Activated CD4-positive, alpha-beta T cell treated with anti-CD3 and anti-CD28 coated beads, Interleukin-2, amount 50 U/mL, for 16 hours (primary cell): ENCODE data around the gene USF3.
A peak's percentile ranks its signal among the peaks of the same experiment; 100 is the strongest.

ENCODE experiments used
- DNase-seq: peaks from one replicate; pipeline ENCODE4 v3.0.0-alpha.2; 2020

USF3 gene

GRCh38 chr3:113695786-113696645, at the start of gene USF3:
Gene USF3 (minus strand): TSS chr3:113696642. CDS start chr3:113674878, 21,764 bp downstream.
- peak; percentile 85 for DNase-seq

- DNase-seq, result peak; percentile 96
Measured at GRCh38 chr3:113745756-113746547, 49.5 kb upstream of the USF3 start, which contains the start of gene NAA50. Gene NAA50 (minus strand): TSS chr3:113746249. CDS start chr3:113745949, 300 bp downstream.

DNA sequence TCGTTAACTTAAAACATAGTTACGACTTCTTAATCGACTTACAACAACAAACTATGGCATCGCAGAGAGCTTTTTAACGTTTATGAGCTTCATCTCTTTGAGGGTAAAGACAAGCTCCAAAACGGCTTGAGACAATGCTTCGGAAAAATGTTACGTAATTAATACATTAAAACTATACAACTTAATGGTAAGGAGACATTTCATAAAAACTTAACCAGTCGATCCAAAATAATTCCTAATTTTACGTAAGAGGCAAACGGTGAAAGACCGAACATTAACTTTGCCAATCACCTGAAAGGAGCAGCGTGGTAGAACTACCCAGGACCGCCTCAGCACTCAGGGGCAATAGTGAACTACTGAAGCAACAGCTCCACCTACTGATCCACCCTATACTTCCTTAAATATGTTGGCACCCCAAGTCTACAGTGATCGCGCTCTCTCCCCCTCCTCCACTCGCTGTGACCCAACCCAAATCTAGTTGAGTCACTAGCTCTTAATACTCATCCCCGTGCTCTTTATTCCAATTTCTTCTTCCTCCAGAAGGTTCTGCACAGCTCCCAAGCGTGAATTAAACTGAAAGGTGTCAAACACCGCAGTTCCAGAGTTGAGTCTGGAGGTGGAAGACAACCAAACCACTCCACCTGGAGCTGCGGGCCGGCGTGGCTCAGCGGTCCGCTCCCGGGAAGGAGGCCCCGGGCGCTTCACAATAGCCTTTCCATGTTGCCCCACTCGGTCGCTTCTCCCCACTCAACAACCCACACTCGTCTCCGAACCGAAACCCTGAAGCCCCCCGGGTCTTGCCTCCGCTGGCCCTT, 48.7 kb upstream of the USF3 start:
- peak; percentile 91 for DNase-seq

GRCh38 chr3:113743006-113743630, 46.7 kb upstream of the USF3 start:
- DNase-seq, result no peak

DNA sequence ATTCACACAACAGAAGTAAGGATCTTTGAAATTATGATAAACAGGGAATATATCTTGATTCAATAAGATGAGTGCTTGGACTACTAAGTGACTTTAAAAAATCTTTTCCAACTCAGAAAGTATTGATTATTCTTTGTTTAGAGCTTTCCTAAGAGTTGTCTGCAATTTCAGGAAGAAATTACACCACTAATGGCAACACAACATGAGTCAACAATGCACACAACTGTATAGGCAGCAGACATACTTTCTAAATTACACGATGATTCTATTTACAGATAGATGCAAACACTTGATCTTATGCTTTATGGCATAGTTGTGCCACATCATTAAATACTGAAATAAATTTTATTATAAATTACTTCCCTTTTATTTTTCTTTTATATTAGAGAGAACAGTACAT, 45.2 kb upstream of the USF3 start:
- no peak for DNase-seq

DNA sequence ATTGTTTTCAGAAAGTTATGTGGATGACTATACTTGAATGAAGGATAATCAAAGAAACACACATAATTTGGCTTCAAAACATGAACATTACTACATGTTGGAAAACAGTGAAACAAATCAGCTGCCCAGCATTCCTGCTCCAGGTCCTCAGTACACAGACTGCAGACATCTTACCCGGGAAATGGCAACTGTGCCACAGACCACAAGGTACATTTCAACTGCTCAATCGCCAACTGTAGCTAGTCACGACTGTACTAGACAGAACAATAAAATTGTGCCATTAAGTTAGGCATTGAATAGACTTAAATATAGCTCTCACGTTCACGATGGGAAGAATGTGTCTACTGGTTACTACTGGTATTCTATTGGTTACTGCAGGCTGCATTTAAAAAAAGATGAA, 44.6 kb upstream of the USF3 start:
- no peak for DNase-seq

DNA sequence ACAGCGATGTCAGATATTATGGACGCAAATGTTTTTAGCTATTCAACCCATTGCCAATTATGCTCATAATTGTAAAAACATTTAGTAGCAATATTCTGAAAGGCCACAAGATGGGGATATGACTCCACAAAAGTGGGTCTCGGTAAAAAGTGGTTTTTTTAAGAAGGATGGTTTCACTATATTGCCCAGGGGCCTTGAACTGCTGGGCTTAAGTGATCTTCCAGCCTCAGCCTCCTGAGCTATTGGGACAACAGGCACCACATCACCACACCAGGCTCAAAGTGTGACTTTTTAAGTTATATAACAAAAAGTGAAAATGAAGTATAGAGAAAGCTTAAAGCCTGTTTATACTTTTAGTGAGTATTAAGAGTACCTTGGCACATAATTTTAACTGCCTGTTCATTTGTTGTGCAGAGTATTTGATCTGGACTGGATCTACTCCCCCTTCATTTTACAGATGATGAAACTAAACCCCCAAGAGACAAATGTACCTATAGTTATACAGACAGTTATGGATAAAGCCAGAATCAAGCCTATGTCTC, 40.2 kb upstream of the USF3 start:
- peak; percentile 60 for DNase-seq

GRCh38 chr3:113731694-113732093, 35.3 kb upstream of the USF3 start:
- DNase-seq, result no peak

GRCh38 chr3:113730550-113730949, 34.1 kb upstream of the USF3 start:
- no peak for DNase-seq

- DNase-seq, result no peak
Measured at GRCh38 chr3:113728661-113729060, 32.2 kb upstream of the USF3 start.

DNA sequence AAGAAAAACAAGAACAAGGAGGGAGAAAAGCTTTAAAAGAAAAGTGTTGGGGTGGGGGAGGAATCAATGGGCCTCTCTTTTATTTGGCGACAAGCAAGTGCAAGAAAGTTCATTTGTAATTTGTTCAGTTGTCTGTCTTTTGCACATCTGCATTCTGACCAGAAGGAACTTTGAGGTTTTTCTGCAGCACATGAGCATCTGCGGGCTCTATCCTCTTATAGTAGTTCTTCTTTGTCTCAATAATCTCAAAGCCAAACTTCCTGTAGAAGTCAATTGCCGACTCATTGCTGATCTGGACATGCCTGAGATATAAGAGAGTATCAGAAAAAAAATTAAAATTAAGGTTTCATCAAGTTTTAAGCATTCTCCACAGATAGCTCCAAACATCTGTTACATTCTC, 25.2 kb upstream of the USF3 start:
- DNase-seq, result no peak

DNA sequence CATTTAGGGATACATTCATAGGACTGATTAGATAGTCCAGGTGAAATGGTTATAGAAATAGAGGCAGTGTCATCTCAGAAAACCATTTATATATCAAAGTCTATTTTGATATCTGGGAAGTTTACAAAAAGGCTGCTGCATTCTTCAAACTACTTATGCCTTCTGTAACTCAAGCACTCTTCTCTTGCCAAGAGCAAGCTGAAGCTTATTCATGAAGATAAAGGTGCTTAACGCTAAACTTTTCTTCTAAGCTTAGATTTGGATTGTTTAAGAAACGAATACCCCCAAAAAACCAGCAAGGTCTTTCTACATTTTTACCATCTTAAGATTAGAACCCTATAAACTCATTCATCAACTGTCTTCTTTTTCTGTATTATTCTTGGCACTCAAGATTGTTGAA, 23.3 kb upstream of the USF3 start:
- no peak for DNase-seq

GRCh38 chr3:113719294-113719693, 22.9 kb upstream of the USF3 start:
- DNase-seq, result no peak

DNA sequence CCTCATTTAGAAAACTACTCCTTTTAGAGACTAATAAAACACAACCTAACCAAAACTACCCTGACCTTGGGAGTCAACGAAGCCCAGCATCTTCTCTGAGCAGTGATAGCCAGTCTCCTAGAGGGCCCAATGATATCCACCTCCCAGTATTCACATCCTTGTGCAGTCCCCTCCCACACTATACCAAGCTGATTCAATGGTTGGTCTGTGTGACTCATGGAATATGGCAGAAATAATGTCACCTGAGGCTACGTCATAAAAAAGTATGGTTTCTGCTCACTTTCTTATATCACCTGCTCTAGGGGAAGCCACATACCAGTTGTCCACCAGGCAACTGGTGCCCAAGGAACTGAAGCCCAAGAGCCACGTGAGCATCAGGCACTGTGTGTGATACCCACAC, 21.4 kb upstream of the USF3 start:
- DNase-seq, result no peak

DNA sequence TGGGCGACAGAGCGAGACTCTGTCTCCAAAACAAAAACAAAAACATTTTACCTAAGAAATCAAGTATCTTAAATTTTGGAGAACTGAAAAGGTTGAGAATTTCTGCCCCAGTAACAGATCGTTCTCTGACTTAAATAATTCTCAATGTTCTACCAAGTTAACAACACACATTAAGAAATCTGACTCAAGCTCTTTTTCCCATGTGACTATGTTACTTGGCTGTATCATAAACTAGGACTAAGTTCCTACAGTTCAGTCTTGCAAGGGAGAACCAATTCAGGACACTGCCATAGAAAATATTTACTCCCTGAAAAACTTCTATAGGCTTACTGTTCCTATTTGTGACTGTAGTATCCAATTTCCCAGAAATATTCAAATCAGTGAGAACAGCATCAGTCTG, 20.9 kb upstream of the USF3 start:
- DNase-seq, result no peak

DNA sequence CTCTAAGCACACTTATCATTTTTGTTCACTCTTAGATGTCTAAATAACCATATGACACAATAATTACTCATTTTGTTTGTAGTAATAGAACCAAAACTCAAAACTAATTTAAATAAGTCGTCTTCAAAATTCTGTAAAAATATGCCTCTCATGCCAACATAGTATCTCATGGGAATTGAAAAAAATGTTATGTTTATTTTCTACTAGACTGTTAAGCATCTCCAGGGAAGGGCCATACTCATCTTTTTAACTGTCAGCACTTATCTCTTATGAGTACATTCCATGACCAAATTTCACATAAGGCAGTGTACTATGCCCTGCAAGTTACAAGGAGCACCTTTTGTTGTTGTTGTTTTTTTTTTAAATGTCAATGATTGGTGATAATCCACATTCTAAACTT, 18.3 kb upstream of the USF3 start:
- DNase-seq, result no peak

GRCh38 chr3:113712129-113712528, 15.7 kb upstream of the USF3 start:
- DNase-seq, result peak; percentile 11

DNA sequence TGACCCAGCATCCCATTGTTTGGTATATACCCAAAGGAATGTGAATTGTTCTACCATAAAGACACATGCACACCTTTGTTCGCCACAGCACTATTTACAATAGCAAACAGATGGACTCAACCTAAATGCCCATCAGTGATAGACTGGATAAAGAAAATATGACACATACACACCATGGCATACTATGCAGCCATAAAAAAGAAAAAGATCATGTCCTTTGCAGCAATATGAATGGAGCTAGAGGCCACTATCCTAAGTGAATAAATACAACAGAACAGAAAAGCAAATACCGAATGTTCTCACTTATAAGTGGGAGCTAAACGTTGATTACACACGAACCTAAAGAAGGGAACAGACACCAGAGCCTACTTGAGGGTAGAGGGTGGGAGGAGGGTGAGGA, 11.4 kb upstream of the USF3 start:
- DNase-seq, result no peak

- no peak for DNase-seq
Measured at GRCh38 chr3:113698956-113699355, 2.5 kb upstream of the USF3 start.

- DNase-seq, result no peak
Measured at GRCh38 chr3:113698213-113698742, 1.8 kb upstream of the USF3 start.

DNA sequence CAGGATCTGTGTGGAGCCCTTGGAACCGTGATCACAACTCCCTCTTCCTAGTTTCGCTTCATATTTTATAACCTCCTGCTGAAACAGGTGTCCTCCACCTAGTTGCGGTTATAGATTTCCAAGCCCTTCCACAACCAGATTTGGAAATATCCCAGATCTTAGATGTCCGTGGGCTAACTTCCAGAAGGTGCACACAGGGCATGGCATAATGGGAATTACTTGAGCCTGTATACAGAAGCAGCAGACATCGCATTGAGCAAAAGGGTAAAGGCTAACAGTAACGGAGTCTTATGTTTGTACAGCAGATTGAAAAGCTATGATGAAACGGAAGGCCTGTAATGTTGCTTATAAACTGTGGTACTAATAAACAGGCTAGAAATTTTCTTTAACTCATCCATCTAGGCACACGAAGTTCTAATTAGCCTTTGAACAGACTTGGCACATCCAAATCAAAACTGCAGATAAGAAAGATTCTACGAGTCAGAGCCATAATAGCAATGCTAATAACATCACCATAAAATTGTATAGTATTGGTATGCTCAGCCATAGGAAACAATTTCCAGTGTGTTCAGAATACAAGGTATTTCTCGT, 1.2 kb upstream of the USF3 start:
- no peak for DNase-seq
